ENCODE data around the gene ACOX3. TPM values are rescaled to one million over a fixed set of nuclear protein-coding genes. Genes with fewer than 3 reads are reported as not detected.

Gene ACOX3
- total RNA-seq, 2 experiments from 2014 or later, result 16.8 to 17.7 TPM

DNA sequence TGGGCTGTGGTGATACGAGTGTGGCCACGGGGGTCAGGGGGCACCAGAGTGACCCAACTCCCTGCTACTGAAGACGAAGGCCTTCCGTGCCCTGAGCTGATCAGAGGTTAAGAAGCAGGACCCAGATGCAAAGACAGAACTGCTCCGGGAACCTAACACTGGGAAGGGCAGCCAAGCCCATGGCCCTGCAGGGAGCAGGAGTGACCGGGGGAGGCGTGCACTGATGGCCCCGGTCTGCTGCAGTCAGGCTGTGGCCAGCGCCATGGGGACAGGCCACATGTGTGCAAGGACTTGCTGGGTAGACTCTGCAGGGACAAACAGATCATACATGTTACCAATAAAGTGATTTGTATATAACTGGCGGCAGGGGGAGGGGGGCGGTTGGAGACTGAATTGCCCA lies 74.6 kb downstream of the ACOX3 start:
- no peaks in the 10 kb centered on the region for H3K27me3 Mint-ChIP-seq
- H3K36me3 Mint-ChIP-seq (ENCODE audit: low read depth), result peaks cover 4% of the 10 kb centered on the region
- no peaks in the 10 kb centered on the region for H3K4me1 Mint-ChIP-seq
- H3K4me3 Mint-ChIP-seq, result no peak overlapping the region
- CTCF ChIA-PET, result no interaction called here
- POLR2A ChIA-PET, result no interaction called here
- DNase-seq, result no peak
- peaks cover 2% of the 10 kb centered on the region for H3K9me3 Mint-ChIP-seq
- no peak overlapping the region for H3K27ac Mint-ChIP-seq

DNA sequence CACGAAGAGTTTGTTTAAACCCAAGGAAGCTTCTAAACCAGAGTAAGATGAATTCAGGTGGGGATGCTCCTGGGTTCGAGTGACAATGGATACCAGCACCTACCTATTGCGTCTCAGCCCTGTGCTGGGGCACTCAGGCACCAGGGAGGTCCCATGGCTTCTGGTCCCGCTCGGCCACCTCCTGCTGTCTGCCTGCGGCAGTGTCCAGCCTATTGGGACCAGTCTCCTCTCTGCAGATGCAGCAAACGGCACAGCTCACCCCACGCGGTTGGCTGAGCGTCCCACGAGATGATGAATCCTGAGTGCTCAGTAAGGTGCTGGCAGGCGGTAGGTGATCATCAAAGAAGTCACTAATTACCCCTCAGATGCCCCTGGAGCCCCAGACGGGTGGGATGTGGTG lies 75.2 kb downstream of the ACOX3 start:
- no peaks in the 10 kb centered on the region for H3K27me3 Mint-ChIP-seq
- ChIA-PET CTCF (no interaction called here), POLR2A (no interaction called here)
- H3K36me3 Mint-ChIP-seq (ENCODE audit: low read depth), result peaks cover 4% of the 10 kb centered on the region
- H3K4me1 Mint-ChIP-seq, result no peaks in the 10 kb centered on the region
- peaks cover 2% of the 10 kb centered on the region for H3K9me3 Mint-ChIP-seq
- no peak for DNase-seq
- H3K27ac Mint-ChIP-seq, result no peak overlapping the region
- no peak overlapping the region for H3K4me3 Mint-ChIP-seq

DNA sequence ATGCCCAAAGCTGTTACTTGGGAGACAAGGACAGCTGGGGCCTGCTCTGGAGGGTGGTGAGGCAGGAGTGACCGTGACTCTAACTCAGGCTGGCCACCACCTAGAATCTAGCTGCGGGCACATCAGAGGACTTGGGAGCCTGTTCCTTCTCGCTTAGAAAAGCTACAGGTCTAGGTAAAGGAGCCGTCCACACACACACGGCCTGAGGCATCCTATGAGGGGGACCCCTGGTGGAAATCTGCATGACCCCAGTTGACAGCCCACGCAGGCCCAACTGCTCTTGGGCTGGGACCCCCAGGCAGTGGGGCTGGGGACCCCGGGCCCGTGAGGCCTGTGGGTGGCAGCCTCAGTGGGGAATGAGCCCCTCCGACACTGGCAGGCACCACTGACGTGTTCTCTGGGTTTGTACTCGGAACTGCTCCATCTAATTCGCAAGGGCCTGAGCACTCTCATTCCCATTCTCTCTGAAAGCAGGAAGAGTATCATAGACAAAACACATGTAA lies 75.6 kb downstream of the ACOX3 start:
- Mint-ChIP-seq H3K27ac (no peak overlapping the region), H3K4me3 (no peak overlapping the region), H3K9me3 (peaks cover 2% of the 10 kb centered on the region), H3K36me3 (ENCODE audit: low read depth) (peaks cover 4% of the 10 kb centered on the region), H3K4me1 (no peaks in the 10 kb centered on the region), H3K27me3 (no peaks in the 10 kb centered on the region)
- no peak for DNase-seq
- ChIA-PET CTCF (no interaction called here), POLR2A (no interaction called here)

DNA sequence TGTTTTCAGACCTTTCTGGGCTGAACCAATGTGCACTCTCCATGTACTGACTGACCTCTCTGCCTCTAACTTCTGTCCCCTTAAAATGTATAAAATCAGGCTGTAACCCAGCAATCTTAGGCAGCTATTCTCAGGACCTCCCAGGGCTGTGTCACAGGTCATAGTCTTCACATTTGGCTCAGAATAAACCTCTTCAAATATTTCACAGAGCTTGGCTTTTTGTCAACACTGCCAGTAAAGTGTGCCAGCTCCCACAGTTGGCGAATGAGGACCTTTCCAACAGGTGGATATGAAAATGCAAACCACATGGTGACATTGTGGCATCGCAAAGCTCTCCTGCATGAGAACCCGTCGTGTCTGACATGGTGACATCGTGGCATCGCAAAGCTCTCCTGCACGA lies 76.4 kb downstream of the ACOX3 start:
- H3K9me3 Mint-ChIP-seq, result peaks cover 2% of the 10 kb centered on the region
- no peak overlapping the region for H3K4me3 Mint-ChIP-seq
- no peak for DNase-seq
- no peaks in the 10 kb centered on the region for H3K4me1 Mint-ChIP-seq
- H3K36me3 Mint-ChIP-seq (ENCODE audit: low read depth), result peaks cover 4% of the 10 kb centered on the region
- CTCF ChIA-PET, result no interaction called here
- POLR2A ChIA-PET, result no interaction called here
- H3K27me3 Mint-ChIP-seq, result no peaks in the 10 kb centered on the region
- H3K27ac Mint-ChIP-seq, result no peak overlapping the region

DNA sequence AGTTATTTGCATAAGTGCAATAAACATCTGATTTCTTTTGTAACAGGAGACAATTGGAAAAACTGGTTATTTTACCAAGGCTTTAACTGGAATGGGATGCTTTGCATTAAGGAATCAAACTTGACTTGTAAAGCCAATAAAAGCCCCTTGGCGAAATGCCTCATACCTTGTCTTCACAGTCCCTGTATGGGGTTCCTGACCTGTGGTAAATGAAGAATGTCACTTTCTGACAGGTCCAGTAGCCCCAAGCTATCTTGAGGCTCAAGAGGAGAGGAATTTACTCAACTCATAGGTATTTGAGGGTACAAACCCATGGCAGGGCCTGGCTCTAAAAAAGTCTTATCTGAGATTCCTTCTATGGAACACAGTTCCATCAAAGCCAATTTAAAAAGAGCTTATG lies 78.0 kb downstream of the ACOX3 start:
- Mint-ChIP-seq H3K4me1 (no peaks in the 10 kb centered on the region), H3K4me3 (no peak overlapping the region), H3K27ac (no peak overlapping the region), H3K27me3 (no peaks in the 10 kb centered on the region), H3K36me3 (ENCODE audit: low read depth) (peaks cover 4% of the 10 kb centered on the region), H3K9me3 (peaks cover 2% of the 10 kb centered on the region)
- DNase-seq, result no peak
- ChIA-PET POLR2A (no interaction called here), CTCF (interaction anchor here (1.1 kb wide), 1 partner anchor 40 kb away, joined by 3 read pairs; no protein-coding TSS in a partner anchor)

DNA sequence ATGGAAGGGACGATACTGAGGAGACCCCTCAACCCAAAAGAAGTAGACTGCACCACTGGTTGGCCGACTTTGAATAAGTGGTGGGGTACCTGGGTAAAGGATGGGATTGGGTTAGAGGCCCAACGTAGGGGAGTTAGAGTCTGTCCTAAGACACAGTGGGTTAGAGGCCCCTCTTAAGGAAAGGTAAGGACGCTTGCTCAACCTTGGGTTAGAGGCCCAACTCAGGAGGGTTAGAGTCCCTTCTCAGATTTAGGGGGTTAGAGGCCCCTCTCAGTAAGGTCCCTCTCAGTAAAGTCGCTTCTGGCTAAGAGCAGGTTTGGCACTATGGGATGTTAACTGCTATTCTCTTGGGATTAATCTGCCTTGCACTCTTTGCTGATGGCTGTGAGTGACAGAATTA lies 81.3 kb downstream of the ACOX3 start:
- ChIA-PET POLR2A (no interaction called here), CTCF (no interaction called here)
- Mint-ChIP-seq H3K36me3 (ENCODE audit: low read depth) (peaks cover 4% of the 10 kb centered on the region), H3K4me3 (no peak overlapping the region), H3K27ac (no peak overlapping the region), H3K27me3 (no peaks in the 10 kb centered on the region), H3K9me3 (peaks cover 2% of the 10 kb centered on the region), H3K4me1 (no peaks in the 10 kb centered on the region)
- no peak for DNase-seq

DNA sequence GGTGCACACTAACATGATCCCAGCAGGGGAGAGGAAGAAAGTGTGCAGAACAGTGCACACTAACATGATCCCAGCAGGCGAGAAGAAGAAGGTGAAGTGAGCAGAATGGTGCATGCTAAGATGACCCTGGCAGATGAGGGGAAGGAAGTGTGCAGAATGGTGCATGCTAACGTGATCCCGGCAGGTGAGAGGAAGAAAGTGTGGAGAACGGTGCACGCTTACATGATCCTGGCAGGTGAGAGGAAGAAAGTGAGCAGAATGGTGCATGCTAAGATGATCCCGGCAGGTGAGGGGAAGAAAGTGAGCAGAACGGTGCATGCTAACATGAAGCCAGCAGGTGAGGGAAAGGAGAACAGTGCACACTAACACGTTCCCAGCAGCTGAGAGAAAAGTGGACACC lies 83.7 kb downstream of the ACOX3 start:
- DNase-seq, result no peak
- Mint-ChIP-seq H3K36me3 (ENCODE audit: low read depth) (no peaks in the 10 kb centered on the region), H3K4me3 (no peak overlapping the region), H3K9me3 (no peaks in the 10 kb centered on the region), H3K27ac (no peak overlapping the region), H3K27me3 (no peaks in the 10 kb centered on the region), H3K4me1 (no peaks in the 10 kb centered on the region)
- ChIA-PET CTCF (no interaction called here), POLR2A (no interaction called here)

DNA sequence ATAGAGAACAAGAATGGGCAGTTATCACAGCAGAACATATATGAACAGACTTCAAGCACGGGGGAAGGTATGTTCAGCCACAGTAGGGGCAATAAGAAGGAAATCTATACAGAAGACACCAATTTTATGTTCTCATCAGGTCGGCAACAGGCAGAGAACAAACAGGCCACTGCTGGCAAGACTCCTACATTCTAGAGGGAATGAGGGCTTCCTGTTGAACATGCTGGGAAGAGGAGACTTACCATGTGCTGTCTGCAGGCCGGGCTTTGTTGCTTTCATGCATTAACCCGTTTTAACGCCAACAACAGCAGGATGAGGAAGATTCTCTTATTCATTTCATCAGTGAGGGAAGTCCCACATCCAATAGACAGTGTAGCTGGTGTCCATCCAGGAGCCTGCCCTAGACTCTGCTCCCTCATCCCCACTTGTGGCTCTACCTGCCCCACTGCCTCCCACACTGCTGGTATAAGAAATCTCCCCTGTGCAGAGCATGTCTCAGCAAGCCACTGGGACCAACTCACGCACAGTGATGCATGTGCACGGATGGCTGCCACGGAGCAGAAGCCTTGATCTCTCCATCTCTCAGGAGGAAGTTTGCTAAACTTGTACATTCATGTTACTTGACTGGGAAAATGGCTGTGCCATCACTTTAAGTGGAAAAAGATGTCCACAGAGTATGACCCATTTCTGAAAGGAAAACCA lies 84.5 kb downstream of the ACOX3 start:
- no peak overlapping the region for H3K27ac Mint-ChIP-seq
- no peaks in the 10 kb centered on the region for H3K9me3 Mint-ChIP-seq
- ChIA-PET POLR2A (no interaction called here), CTCF (no interaction called here)
- H3K4me3 Mint-ChIP-seq, result no peak overlapping the region
- DNase-seq, result no peak
- no peaks in the 10 kb centered on the region for H3K36me3 Mint-ChIP-seq (ENCODE audit: low read depth)
- H3K27me3 Mint-ChIP-seq, result no peaks in the 10 kb centered on the region
- H3K4me1 Mint-ChIP-seq, result no peaks in the 10 kb centered on the region

DNA sequence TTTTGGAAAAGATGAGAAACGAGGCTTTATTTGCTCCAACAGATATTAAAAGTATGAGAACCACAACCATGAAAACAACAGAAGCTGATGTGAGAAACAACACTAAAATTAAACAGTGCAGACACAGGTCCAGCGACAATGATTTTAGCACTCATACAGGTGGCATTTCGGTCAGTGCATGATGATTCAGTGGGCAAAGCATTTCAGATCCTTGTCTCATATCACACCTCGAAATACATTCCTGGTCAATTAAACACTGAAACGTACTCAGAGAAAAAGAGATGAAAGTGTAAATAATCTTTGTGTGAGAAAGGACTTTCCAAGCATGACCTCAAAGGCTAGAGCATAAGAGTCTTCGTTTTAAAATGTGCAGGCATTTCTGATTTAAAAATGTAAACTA lies 85.2 kb downstream of the ACOX3 start:
- no peaks in the 10 kb centered on the region for H3K27me3 Mint-ChIP-seq

DNA sequence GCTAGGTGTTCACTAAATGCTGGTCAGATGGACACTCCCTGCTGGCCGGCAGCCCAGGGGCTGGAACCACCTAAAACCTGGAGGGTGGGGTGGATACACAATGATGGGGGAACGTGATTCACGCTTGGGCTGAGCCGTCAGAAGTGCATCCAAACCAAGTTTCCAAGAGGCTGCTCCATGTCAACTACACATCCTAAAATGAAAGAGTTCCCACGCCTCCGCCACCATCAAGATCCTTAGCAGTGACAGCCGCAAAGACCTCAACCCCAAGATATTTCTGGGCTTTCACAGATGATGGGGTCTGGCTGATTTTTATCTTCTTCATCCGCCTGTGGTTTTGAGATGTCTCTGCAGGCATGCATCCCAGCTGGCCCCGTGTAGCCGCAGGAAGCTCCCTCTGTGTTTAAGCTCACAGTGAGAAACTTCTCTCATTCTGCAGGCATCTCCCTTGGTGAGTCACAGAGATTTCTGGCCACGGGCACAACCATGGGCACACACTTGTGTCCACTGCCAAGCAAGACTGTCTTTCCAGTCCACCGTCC lies 86.5 kb downstream of the ACOX3 start:
- ChIA-PET POLR2A (no interaction called here), CTCF (no interaction called here)
- Mint-ChIP-seq H3K4me3 (no peak overlapping the region), H3K36me3 (ENCODE audit: low read depth) (no peaks in the 10 kb centered on the region), H3K27me3 (no peaks in the 10 kb centered on the region), H3K4me1 (no peaks in the 10 kb centered on the region), H3K27ac (no peak overlapping the region), H3K9me3 (no peaks in the 10 kb centered on the region)
- no peak for DNase-seq

More for the DNA sequence above, 85.2 kb downstream of the ACOX3 start:
- DNase-seq, result no peak
- Mint-ChIP-seq H3K36me3 (ENCODE audit: low read depth) (no peaks in the 10 kb centered on the region), H3K4me3 (no peak overlapping the region), H3K9me3 (no peaks in the 10 kb centered on the region), H3K4me1 (no peaks in the 10 kb centered on the region), H3K27ac (no peak overlapping the region)
- ChIA-PET POLR2A (no interaction called here), CTCF (no interaction called here)

DNA sequence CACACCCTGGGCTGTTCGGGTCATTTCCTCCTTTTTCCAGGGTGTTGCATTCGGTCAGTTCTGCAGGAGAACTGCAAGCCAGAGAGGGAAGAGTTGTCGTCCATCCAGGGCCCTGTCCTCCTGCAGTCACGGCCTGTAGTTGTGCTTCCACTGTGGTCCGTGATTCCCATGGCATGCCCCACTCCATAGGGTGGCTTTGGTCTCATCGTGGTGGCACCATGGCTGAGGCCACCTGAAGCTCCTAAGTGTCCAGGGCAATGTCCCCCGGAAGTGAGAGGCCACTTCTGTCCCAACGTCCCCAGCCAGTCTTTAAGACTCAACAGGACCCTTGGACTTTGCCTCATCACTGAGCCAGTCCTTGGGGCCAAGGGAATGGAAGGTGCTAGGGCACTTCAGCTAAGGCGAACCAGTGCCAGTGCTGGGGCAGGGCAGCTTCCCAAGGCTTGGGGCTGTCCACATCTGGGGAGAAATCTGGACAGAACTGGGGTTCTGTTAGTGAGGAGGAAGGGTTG lies 87.3 kb downstream of the ACOX3 start:
- ChIA-PET POLR2A (no interaction called here), CTCF (no interaction called here)
- no peak for DNase-seq
- Mint-ChIP-seq H3K27ac (no peak overlapping the region), H3K27me3 (no peaks in the 10 kb centered on the region), H3K4me1 (no peaks in the 10 kb centered on the region), H3K4me3 (no peak overlapping the region), H3K9me3 (no peaks in the 10 kb centered on the region), H3K36me3 (ENCODE audit: low read depth) (no peaks in the 10 kb centered on the region)

DNA sequence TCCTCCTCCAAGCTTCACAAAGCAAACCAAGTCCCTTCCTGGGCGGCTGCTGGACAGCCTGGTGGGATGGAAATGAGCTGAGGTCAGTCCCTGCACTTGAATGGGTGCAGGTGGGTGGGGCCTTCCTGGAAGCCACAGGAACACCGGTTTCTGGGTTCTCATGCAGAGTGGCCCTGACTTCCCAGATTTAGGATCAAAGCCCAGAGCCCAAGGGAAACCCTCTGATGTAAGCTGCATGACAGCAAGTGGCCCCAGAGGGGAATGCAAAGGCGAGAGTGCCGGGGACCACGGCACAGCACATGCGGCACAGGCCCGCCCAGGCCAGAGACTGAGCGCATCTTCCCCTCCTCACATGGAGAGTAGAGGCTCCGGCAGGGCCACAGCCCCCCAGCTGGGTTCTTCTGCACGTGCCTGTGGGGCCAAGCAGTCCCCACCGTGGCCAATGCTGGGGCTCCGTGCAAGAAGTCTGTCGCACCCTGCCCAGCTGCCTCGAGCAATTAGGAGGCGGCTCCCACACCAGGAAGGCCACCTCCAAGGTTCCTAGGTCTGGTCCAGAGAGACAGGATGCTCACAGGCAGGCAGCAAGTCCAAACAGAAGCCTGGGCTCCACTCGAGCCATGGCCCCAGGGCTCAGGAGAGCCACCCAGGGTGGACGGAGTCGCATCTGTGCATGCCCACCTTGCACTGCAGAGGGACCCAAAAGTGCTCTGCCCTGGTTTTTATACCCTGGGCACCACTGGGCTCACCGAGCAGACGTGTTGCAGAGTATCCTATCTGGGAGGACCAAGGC lies 88.0 kb downstream of the ACOX3 start:
- Mint-ChIP-seq H3K4me1 (no peaks in the 10 kb centered on the region), H3K9me3 (no peaks in the 10 kb centered on the region), H3K4me3 (no peak overlapping the region), H3K36me3 (ENCODE audit: low read depth) (no peaks in the 10 kb centered on the region), H3K27ac (no peak overlapping the region), H3K27me3 (no peaks in the 10 kb centered on the region)
- no peak for DNase-seq
- CTCF ChIA-PET, result no interaction called here
- POLR2A ChIA-PET, result no interaction called here

DNA sequence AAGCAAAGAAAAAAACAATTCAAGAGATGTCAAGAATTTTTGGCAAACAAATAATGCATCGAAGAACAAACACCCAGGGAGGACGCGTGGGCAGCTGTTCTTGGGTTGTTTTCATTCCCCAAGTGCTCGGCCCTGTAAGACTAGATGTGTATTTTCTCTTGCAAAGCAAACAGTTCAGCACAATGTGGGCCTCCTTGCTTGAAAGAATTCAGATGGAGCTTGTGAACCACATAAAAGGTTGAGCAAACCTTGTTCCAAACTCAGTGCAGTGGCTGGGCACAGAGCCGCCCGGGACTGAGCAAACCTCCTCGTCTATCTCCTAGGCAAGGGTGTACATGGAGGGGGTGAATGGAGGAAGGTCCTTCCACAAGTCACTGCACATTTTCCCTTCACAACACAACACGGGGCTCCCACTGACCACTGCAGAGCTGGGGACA lies 88.6 kb downstream of the ACOX3 start:
- no peaks in the 10 kb centered on the region for H3K36me3 Mint-ChIP-seq (ENCODE audit: low read depth)
- DNase-seq, result no peak
- no peak overlapping the region for H3K27ac Mint-ChIP-seq
- H3K4me1 Mint-ChIP-seq, result no peaks in the 10 kb centered on the region
- POLR2A ChIA-PET, result no interaction called here
- H3K4me3 Mint-ChIP-seq, result no peak overlapping the region
- CTCF ChIA-PET, result no interaction called here
- no peaks in the 10 kb centered on the region for H3K9me3 Mint-ChIP-seq
- H3K27me3 Mint-ChIP-seq, result no peaks in the 10 kb centered on the region
